Measurements from ENCODE around the gene TPRG1. TPM values are rescaled to one million over a fixed set of nuclear protein-coding genes. Genes with fewer than 3 reads are reported as not detected.

Gene TPRG1
- total RNA-seq, 1 experiment from 2014 or later = 0.86 TPM

DNA sequence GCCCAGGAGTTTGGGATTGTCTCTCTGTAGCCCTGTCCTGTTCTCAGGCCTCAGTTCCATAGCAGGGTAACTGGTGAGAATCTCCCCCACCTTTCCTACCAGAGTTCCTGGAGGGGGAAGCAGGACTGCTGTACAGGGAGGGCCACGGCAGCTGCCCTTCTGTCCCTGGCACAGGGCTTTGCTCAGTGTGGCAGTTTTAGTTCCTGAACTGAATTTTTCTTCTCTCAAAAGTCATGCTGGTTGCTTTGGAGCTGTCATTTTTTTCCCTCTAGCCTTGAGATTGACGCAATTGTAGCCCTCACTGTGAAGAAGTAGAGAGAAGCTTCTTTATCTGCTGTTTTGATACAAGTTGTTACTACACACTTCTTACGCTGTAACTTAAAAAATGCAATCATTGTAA, 55.5 kb downstream of the TPRG1 start:
- DNase-seq (ENCODE audit: low read depth) = no peak

DNA sequence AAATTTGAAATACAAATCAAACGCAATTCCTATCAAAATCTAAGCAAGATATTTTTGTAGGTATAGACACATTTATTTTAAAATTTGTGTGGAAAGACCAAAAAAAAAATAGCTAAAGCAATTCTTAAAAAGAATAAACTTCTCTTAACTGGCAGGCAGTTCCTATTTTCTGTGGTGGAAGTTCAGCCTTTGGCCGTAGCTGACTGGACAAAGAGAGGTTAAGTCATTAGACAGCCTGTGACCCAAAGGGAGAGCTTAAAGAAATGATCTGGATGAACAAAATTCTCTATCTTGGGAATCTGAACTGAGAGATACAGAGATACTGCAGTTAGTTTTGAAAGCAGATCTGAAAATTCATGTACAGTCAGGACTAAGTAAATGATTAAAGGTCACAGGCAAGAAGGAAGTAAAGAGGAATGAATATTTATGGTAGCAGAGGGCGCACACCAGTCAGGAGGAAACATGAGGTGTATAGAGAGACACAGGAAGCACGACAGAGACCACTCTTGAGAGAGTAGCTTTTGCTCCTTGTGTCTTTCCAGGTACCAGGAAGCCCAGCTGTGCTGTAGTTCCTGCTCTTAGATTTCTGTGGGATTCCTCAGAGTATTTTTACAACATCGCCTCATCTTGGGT, 57.5 kb downstream of the TPRG1 start:
- DNase-seq (ENCODE audit: low read depth) = no peak

DNA sequence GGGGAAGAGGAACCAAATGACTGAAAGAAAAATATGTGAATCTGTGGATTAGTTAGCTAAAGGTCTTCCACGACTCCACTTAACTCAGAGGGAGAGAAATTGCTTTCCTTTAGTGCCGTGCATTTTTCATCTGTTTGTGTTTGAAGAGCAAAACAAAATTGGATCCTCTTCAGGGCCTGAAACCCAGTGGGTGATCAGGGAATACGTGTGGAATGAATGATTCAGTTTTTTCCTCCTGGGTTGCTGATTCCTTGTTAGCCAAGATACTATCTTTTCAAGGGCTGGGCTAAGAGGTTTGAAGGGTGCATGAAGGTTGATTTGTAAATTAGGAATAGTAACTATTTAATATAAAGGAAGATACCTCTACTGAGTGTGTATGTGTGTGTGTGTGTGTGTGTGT, 61.0 kb downstream of the TPRG1 start:
- DNase-seq (ENCODE audit: low read depth) = no peak

DNA sequence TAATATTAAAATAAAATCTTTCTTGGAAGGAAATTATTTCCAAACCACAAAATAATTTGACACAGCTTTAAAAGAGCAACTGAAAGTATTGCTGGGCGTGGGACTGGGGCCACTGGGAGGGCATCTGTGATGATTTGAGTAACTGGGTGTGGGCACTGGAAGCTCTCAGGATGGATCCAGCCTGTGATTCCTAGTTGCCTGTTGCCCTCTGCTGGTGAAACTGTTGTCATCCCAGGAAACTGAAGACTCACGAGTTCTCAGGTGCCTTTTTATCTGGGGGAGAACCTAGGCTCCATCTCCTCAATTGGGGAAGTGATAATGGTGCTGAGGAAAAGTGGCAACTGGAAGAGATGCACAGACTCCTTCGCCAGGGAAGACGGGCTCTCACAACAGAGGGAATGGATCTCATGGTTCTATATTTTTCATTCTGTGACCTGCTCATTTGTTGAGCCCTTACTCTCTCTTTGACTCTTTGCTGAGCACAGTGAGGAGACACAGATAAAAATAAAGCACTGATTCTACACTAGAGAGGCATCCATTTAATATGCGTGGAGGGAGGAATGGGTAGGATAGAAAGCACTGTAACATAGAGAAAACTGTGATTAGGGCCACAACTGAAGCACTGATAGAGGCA, 61.6 kb downstream of the TPRG1 start:
- DNase-seq (ENCODE audit: low read depth) = peak; percentile 62

DNA sequence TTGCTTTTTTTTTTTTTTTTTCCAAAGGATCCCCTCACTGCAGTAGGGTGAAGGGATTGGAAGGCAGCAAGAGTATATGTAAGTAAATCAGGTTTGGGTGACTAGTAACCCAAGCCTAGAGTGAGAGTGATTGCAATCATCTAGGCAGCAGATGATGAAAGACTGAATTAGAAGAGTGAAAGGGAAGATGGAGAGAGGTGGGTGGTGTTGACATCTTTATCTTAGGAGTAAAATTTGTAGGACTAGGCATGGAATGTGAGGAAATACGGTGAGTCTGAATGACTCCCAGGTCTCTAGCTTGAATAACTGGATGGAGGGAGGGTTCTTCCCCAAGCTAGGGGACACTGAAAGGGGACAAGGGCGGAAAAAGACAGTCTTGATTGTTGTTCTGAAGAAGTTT, 63.4 kb downstream of the TPRG1 start:
- no peak for DNase-seq (ENCODE audit: low read depth)

DNA sequence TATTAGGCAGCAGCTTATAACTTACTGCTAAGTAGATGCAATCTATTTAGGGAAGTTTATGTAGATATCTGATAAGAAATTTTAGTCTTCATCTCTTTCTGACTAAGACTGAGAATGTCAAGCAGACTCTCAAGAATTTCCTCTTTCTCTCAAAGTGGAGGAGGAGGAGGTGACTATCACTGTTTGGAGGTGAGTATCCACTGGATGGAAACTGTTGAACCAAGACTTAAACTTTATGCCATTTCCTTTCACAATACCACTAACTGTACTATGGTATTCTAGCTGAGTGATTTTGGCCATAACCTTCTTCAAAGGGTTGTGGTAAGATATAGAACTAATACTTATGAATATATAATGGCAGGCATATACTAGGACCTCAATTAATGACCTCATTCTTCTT, 64.6 kb downstream of the TPRG1 start:
- no peak for DNase-seq (ENCODE audit: low read depth)

DNA sequence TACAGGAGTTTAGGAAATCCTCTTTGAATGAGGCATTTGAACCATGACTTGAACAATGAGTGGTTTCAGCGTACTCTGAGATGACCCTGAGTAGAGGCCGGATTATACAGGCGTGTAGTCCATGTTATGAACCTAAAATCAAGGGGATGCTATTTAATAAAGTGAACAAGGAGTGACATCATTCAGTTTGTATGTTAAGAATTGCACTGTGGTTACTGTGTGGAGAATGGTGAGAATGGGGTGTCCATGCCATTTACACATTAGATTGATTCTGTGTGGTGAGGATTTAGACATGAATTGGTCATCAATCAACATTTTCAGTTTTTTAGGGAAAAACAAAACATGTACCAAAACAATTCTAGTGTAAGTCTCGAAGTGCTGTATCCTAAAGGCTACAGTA, 65.8 kb downstream of the TPRG1 start:
- no peak for DNase-seq (ENCODE audit: low read depth)

DNA sequence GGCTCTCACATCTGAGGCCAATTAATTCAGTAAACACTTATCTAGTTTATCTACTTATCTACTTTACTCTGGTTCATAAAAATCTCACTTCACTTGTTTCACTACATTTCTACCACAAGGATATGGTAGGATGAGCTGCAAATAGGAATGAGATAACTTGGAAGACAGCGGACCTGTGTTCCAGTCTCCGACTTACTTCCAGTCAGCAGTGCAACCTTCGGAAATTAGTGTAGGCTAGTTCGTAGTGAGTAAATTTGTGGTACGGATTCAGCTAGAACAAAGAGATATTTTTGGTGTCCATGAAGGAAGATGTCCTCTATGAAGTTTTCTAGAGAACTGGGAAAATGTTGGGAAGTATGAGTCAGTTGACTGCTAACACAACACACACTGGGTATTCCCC, 66.3 kb downstream of the TPRG1 start:
- no peak for DNase-seq (ENCODE audit: low read depth)

DNA sequence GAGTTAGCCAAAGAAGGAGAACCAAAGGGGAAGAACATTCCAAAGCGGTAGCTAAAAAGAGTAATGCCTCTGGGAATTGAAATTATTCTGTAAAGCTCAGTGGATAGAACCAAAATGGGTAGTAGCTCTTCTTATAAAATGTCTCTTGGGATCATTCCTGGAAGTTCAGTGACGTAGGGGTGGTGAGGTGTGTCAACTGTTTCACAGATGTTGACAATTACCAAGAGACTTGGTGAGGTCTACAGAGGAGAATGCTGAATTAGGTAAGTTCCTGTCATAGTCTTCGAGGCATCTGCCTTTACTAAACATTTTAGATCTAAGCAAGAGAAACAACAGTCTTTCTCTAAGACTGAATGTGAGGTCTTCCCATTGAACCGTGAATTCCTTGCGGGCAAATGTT, 67.8 kb downstream of the TPRG1 start:
- no peak for DNase-seq (ENCODE audit: low read depth)

DNA sequence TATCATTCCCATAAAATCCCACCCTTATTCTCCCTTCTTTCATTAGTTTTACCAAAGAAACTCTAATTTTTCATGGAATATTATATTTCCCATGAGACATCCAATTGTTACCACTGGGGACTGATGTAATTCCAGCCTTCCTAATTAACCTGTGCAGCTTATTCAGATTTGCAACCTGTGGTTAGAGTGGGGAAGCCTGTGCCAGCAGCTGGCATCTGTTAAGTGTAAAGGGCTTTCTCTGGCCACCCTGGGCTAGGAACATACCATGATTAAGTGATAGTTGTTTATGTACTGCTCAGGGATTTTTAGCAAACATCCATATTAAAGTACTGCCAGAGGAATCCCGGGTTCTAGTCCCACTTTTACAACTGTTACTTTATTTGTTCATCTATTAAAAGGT, 78.2 kb downstream of the TPRG1 start:
- no peak for DNase-seq (ENCODE audit: low read depth)

DNA sequence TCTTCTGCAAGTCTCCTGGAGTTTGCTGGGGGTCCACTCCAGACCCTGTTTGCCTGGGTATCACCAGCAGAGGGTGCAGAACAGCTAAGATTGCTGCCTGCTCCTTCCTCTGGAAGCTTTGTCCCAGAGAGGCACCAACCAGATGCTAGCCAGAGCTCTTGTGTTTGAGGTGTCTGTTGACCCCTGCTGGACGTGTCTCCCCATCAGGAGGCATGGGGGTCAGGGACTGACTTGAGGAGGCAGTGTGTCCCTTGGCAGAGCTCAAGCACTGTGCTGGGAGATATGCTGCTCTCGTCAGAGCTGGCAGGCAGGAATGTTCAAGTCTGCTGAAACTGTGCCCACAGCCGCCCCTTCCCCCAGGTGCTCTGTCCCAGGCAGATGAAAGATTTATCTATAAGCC, 86.5 kb downstream of the TPRG1 start:
- no peak for DNase-seq (ENCODE audit: low read depth)

DNA sequence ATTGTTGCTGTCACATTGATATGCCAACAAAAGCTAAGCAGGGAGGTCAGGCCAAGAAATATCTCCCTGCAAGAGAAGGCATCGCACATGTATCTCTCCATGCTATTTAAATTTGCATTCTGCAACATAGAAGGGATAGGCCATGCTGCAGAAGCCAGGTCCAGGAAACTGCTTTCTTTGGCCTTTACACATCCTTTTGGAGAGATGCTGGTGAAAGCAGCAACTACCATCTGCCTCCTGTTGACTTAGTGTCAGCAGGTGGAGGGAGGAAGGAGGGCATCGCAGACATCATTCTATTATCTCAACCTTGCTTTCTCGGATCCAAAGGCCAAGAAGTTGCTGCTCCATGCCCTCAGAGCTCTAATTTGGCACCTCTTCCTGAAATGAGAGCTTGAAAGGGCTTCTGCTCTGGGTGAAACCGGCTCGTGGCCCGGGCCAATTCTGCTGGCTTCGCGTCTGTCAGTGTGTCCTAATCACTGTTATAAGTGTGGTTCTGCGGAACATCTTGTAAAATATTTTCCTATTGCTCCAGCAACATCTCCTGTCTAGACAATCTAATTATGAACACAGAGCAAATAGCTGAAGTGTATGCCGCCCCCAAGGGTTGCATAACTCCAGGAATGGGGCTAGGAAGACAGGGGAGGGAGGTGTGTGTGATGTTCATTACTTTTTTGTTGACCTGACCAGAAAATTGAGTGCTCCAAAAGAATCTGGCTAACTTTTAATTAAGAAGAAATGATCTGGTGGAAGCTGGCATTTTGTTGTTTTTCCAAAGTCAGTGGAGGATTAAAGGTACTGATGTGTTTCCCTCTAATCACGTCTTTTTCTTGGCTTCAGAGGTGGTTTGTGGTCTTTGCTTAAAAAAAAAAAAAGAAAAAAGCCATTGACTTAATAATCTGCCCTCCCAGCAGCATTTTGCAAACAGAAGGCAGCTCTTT, 89.1 kb downstream of the TPRG1 start:
- DNase-seq (ENCODE audit: low read depth) = no peak

DNA sequence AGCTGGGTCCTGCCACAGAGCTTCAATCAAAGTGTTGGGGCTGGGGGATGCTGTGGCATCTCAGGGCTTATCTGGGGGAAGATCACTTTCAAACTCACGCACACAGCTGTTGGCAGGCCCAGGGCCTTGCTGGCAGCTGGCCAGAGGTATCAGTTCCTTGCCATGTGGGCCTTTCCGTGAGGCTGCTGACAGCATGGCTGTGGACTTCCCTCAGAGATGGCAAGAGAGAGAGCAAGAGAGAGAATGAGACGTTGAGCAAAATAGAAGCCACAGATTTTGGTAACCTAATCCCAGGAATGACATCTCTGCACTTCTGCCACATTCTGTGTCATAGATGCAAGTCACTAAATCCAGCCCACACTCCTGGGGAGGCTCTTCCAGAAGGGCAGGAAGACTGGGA, 91.0 kb downstream of the TPRG1 start:
- DNase-seq (ENCODE audit: low read depth) = peak; percentile 45

DNA sequence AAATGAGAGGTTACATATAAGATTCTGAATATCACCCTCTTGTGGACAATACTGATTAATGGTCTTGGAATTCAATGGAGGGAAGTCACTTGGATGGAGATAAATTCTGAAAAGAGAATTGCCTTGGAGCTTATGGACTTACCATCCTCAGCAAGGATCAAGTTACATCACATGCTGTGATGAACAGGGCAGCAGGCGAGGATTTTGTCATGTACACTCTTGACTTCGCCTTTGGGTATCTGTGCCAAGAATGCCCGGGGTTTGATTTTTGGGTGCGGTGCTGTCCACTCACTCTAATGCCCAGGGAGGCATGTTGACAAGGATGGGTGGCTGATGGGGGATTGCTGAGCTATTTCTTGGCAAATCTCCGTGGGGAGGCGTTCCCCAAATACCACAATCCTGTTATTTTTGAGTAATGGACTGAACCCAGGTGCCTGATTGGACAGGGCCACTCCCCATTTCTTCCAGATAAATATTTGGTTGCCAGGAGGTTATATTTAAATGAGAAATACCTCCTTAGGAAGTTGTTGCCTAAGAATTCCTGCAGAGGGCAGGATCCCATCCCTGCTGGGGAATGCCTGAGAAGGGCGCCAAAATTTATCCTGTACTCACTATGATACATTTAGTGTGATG, 96.3 kb downstream of the TPRG1 start:
- peak; percentile 48 for DNase-seq (ENCODE audit: low read depth)

DNA sequence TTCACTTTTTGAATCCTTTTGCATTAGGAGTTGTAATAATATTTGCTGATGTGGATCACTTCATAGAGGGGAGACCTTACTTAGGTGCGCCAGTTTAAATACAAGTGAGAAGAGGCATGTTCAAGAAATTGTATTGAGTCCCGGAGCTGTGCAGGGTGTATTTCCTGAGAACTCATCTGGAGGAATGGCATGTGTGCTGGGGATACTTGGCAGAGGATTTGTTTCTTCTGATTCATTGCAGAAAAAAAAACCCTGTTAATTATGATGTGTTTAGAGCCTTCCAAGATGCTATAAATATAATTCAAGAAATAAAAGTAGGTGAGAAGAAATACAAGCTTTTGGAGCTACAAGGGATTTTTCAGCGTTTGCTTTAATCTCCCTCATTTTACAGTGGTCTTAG, 97.6 kb downstream of the TPRG1 start:
- DNase-seq (ENCODE audit: low read depth) = peak; percentile 8

DNA sequence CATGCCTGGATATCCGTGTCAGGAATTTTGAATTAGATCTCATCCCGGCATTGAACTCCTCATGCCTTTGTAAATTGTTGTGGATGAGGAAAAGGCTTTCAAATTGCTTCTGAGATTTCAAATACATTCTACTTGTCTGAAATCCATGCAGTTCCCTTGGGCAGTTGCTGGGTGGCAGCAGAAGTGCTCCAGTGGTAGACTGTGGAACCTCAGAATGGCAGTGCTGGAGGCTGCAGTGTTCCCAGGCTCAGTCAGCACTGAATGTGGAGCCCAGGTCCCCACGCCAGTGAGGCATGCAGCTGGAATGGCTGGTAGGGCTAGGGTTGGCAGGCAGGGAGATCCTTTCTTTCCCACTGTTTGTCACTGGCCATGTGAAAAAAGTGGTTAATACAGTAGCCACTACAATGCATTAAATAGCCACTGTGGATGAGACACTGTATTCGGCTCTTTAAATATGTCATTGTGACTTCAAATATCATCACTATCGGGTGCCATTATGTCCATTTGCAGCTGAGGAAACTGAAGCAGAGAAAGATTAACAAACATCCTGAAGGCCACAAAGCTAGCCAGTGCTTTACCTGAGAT, 98.6 kb downstream of the TPRG1 start:
- DNase-seq (ENCODE audit: low read depth) = peak; percentile 84

DNA sequence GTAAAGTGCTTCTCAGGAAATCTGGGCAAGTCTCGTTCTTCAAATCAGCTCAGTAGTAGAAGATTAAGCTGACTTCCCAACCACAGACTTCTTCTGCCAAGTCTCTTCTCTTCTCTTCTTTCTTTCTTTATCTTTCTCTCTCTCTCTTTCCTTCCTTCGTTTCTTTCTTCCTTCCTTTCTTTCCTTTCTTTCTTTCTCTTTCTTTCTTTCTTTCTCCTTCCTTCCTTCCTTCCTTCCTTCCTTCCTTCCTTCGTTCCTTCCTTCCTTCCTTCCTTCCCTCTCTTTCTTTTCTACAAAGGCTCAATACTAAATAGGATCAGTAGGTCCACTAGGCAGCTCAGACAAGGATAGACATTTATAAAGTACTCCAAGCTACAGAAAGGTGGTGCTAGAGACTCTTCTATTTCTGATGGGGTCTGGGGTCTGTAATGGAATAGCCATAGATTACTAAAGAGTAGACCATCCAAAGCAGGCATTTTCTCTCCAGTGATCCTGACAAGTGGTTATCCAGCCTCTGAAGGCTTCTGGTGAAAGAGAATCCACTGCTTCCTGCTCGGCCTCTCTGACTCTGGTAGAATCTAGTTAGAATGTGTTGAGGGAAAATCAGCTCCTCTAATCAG, 100.8 kb downstream of the TPRG1 start:
- DNase-seq (ENCODE audit: low read depth) = peak; percentile 5

DNA sequence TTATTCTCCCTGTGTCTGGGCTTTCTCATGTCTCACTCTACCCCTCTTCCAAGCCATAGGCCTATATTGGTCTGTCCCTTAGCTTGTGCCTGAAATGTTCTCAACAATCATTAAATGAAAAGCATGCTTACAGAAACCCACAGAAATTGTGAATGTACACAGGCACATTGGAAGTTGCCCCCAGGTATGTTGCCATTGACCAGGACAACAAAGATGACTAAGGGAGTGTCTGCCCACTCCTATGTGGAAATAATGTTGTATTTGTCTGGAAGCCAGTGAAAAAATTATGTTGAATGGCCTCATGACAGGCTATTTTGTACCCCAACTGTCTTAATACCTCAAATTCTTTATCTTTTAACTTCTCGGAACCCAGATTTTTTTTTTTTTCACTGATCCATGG, 102.0 kb downstream of the TPRG1 start:
- no peak for DNase-seq (ENCODE audit: low read depth)

DNA sequence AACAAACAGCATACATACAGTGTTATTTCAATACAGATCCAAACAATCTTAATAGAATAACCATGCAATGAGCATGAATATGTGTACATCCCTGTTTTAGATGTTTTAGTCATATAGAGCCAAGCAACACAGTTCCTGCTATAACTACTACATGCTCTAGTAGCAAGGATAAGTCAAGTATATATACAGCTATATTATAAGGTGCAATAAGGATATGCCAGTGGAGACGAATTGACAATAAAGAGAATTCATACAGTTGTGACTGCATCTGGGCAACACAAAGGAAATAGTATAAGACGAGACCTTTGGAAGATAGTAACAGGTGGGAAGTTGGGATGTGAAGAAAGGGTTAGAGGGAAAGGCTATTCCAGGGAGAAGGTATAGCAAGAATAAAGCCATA, 103.4 kb downstream of the TPRG1 start:
- DNase-seq (ENCODE audit: low read depth) = no peak

DNA sequence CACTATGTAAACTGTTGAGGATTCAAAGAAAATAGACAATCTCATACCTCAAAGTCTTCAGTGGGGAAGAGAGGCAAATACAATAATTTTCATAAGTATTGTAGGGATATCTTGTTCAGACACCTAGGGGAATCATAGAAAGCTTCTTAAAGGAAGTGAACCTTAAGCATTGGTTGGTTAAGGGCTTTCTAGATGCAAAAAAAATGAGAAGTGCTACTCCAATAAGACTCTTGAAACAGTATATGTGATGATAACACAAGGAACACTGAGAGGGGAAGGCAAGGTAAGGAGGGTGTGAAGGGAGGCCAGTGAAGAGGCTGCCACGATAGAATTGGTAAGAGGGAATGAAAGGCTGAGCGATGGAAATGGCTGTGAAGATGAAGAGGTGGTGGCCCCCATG, 104.1 kb downstream of the TPRG1 start:
- no peak for DNase-seq (ENCODE audit: low read depth)

DNA sequence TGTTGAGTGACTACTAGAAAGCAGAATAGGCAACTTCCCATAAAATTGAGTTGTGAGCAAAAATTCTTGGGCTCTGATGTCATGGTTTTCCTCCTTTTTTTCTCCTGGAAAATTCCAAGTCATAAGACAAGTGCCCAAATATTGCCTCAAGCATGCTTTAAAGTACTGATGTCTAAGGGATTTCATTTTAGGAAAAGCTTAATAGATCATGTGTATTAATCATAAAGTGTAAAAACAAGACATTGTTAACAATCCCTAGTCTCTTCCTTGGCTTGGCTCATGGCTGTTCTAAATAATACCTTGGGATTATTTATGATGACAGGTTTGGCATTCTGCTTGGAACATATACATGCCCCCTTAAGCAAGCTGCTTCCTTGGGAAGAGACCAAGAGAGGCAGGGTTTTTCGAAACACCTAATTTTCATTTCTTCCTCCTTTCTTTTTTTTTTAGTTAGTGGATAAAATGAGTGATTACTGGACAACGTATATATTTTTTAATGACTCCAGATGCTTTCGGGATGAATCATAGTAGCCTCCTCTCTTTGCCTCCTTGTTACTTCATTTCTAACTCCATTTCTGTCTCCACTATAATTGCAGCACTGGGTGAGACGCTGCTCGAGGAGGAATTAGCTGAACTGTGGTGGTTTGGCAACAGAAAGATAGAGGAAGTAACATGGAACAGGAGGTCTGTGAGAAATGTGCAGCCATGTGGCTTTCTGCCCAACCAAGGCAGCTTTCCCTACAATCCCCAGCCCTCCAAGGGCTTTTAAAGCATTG, 104.9 kb downstream of the TPRG1 start:
- DNase-seq (ENCODE audit: low read depth) = peak; percentile 83

Measured in LHCN-M2 (cell line).